Epithelial cell of esophagus (primary cell): ENCODE results near the gene UQCC5.

ENCODE experiments used
- DNase-seq: peaks from one replicate; pipeline ENCODE4 v3.0.0; 2010; ENCODE audit warnings: low read depth
- H3K4me3 ChIP-seq: 2 replicates; pipeline ENCODE4 v1.5.1; 2011; ENCODE audit warnings: mild to moderate bottlenecking, low read length, control low read depth
- CTCF ChIP-seq: IDR thresholded peaks from 2 replicates; pipeline ENCODE4 v1.5.1; 2011; ENCODE audit warnings: low read depth, mild to moderate bottlenecking, low read length, control low read depth, inconsistent platforms; ENCODE audit not compliant: insufficient read depth; ENCODE audit errors: missing control alignments

UQCC5 gene

GRCh38 chr3:52536369-52537164 lies at the start of gene UQCC5:
UQCC5 (plus strand) TSS chr3:52536605; CDS start chr3:52536756, 151 bp downstream.
- H3K4me3 ChIP-seq, result peak within 1 kb of the TSS; percentile 88
- DNase-seq, result peak; percentile 100
- no peak for TF ChIP-seq CTCF

GRCh38 chr3:52487050-52487787 lies 49.2 kb upstream of the UQCC5 start:
- no peak for TF ChIP-seq CTCF
- DNase-seq, result no peak
- H3K4me3 ChIP-seq, result no peak overlapping the region

- no peak for TF ChIP-seq CTCF
- no peak for DNase-seq
- H3K4me3 ChIP-seq, result no peak overlapping the region
Observed at GRCh38 chr3:52487788-52488691, 48.4 kb upstream of the UQCC5 start.

- no peak overlapping the region for H3K4me3 ChIP-seq
- no peak for TF ChIP-seq CTCF
- no peak for DNase-seq
Observed at GRCh38 chr3:52488746-52489145, 47.7 kb upstream of the UQCC5 start.

GRCh38 chr3:52489453-52489852 lies 47.0 kb upstream of the UQCC5 start:
- no peak for TF ChIP-seq CTCF
- H3K4me3 ChIP-seq, result no peak overlapping the region
- no peak for DNase-seq

- no peak overlapping the region for H3K4me3 ChIP-seq
- no peak for TF ChIP-seq CTCF
- DNase-seq, result no peak
Observed at GRCh38 chr3:52490035-52490938, 46.1 kb upstream of the UQCC5 start.
